ENCODE measurements around the gene NKX6-2. TPM values are rescaled to one million over a fixed set of nuclear protein-coding genes. Genes with fewer than 3 reads are reported as not detected.

NKX6-2 gene
- total RNA-seq, 3 donors from 2014 or later = not detected

GRCh38 chr10:132786476-132786883 is 533 bp upstream of the NKX6-2 start:
- DNase-seq (no peak), ATAC-seq (no peak)
- H3K9me3 ChIP-seq = no peaks in the 10 kb centered on the region
- no peak for TF ChIP-seq CTCF (IDR thresholded peaks at IDR 0.05)
- no peaks in the 10 kb centered on the region for H3K36me3 ChIP-seq (ENCODE audit: low read depth)
- peaks cover 22% of the 10 kb centered on the region for H3K4me1 ChIP-seq (ENCODE audit: low read depth)
- intact Hi-C loops (cut with DNase I, micrococcal nuclease) = no loop called here
- H3K4me3 ChIP-seq = no peak overlapping the region

GRCh38 chr10:132784866-132785722 is 853 bp downstream of the NKX6-2 start:
- ATAC-seq (no peak), DNase-seq (no peak)
- H3K36me3 ChIP-seq (ENCODE audit: low read depth) = no peaks in the 10 kb centered on the region
- intact Hi-C loops (cut with DNase I, micrococcal nuclease) = no loop called here
- H3K9me3 ChIP-seq = no peaks in the 10 kb centered on the region
- H3K4me3 ChIP-seq = no peak overlapping the region
- no peak for TF ChIP-seq CTCF (IDR thresholded peaks at IDR 0.05)
- peaks cover 22% of the 10 kb centered on the region for H3K4me1 ChIP-seq (ENCODE audit: low read depth)

GRCh38 chr10:132783940-132784865 is 1.7 kb downstream of the NKX6-2 start:
- Histone ChIP-seq H3K9me3 (no peaks in the 10 kb centered on the region), H3K4me3 (no peak overlapping the region), H3K4me1 (ENCODE audit: low read depth) (peaks cover 22% of the 10 kb centered on the region), H3K36me3 (ENCODE audit: low read depth) (no peaks in the 10 kb centered on the region)
- no peak for ATAC-seq
- no peak for TF ChIP-seq CTCF (IDR thresholded peaks at IDR 0.05)
- DNase-seq = no peak
- intact Hi-C loops (cut with DNase I, micrococcal nuclease) = no loop called here

- ATAC-seq (no peak), DNase-seq (no peak)
- Histone ChIP-seq H3K36me3 (ENCODE audit: low read depth) (no peaks in the 10 kb centered on the region), H3K4me3 (no peak overlapping the region), H3K9me3 (no peaks in the 10 kb centered on the region), H3K4me1 (ENCODE audit: low read depth) (peaks cover 20% of the 10 kb centered on the region)
- intact Hi-C loops (cut with DNase I, micrococcal nuclease) = no loop called here
- no peak for TF ChIP-seq CTCF (IDR thresholded peaks at IDR 0.05)
These were observed 2.6 kb downstream of the NKX6-2 start for GRCh38 chr10:132783165-132783939.

GRCh38 chr10:132781556-132781955 is 4.4 kb downstream of the NKX6-2 start:
- TF ChIP-seq CTCF (IDR thresholded peaks at IDR 0.05) = no peak
- peaks cover 3% of the 10 kb centered on the region for H3K4me1 ChIP-seq (ENCODE audit: low read depth)
- H3K4me3 ChIP-seq = no peak overlapping the region
- no peaks in the 10 kb centered on the region for H3K9me3 ChIP-seq
- intact Hi-C loops (cut with DNase I, micrococcal nuclease) = no loop called here
- no peak for ATAC-seq
- DNase-seq = no peak
- H3K36me3 ChIP-seq (ENCODE audit: low read depth) = no peaks in the 10 kb centered on the region

Data from mucosa of descending colon (tissue), 3 donors.